AG09319 (cell line): ENCODE results near the gene KIAA1755.

Experiments
- DNase-seq: peaks from one replicate; pipeline ENCODE4 v3.0.0-alpha.2; 2010; ENCODE audit warnings: low read depth; ENCODE audit errors: extremely low read depth
- TF ChIP-seq, protein P1 (sequence below): IDR thresholded peaks from 2 replicates; pipeline ENCODE4 v1.5.1; 2011; ENCODE audit warnings: low read depth, mild to moderate bottlenecking, inconsistent platforms, low read length, moderate library complexity

The KIAA1755 gene

GRCh38 chr20:38260378-38261053 lies at the start of gene KIAA1755:
Gene KIAA1755, minus strand, starts transcription at chr20:38260735. Its CDS starts 235 bp downstream, at chr20:38260500.
- DNase-seq = no peak
- TF ChIP-seq, protein P1, sequence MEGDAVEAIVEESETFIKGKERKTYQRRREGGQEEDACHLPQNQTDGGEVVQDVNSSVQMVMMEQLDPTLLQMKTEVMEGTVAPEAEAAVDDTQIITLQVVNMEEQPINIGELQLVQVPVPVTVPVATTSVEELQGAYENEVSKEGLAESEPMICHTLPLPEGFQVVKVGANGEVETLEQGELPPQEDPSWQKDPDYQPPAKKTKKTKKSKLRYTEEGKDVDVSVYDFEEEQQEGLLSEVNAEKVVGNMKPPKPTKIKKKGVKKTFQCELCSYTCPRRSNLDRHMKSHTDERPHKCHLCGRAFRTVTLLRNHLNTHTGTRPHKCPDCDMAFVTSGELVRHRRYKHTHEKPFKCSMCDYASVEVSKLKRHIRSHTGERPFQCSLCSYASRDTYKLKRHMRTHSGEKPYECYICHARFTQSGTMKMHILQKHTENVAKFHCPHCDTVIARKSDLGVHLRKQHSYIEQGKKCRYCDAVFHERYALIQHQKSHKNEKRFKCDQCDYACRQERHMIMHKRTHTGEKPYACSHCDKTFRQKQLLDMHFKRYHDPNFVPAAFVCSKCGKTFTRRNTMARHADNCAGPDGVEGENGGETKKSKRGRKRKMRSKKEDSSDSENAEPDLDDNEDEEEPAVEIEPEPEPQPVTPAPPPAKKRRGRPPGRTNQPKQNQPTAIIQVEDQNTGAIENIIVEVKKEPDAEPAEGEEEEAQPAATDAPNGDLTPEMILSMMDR = no peak

- no peak for DNase-seq
- TF ChIP-seq, protein P1 = no peak
Measured at GRCh38 chr20:38308447-38308846, 47.9 kb upstream of the KIAA1755 start.

- TF ChIP-seq, protein P1 = no peak
- no peak for DNase-seq
Measured at GRCh38 chr20:38308047-38308438, 47.5 kb upstream of the KIAA1755 start.

DNA sequence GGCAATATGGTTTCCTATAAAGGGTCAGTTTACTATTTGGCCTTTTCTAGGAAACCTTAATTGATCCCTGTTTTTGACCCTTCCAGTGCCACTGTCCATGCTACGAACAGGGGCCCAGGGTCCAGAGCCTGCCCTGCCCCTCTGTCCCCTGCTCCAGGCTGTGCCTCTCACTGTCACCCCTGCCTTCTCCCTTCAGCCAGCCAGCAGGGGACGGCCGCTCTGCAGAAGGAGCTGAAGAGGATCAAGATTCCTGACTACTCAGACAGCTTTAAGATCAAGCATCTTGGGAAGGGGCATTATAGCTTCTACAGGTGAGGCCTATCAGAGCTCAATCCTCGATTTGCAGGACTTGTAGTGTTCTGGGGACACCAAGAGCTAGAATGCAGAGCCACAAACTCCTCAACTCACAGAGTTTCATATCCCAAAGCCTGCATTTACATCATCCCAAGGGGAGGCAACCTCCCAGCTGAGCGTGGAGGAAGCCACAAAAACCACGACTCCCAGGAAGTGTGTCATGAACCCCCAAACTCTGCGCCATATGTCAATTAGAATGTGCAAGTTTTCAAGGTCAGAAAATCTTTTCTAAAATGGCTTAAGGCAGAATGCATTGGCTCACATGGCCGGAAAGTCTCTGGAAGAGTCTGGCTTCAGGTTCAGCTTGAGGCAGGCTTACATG lies 47.0 kb upstream of the KIAA1755 start:
- TF ChIP-seq, protein P1 = no peak
- no peak for DNase-seq

DNA sequence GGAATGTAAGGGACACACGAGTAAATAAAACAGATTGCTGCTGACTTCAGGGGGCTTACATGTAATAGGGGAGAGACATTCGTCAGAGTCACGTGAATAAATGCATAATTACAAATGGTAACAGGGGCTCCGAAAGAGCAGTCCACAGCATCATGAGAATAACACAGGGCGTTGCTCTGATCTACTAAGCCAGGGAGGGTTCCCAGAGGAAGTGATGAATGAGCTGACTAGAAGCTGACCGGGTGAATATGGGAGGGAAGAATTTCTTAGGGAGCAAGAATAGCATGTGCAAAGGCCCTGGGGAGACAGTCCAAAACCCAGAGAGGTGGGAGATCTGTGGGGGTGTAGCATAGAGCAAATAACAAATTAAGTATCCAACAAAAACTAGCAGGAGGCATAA lies 45.8 kb upstream of the KIAA1755 start:
- DNase-seq = no peak
- TF ChIP-seq, protein P1 = no peak

DNA sequence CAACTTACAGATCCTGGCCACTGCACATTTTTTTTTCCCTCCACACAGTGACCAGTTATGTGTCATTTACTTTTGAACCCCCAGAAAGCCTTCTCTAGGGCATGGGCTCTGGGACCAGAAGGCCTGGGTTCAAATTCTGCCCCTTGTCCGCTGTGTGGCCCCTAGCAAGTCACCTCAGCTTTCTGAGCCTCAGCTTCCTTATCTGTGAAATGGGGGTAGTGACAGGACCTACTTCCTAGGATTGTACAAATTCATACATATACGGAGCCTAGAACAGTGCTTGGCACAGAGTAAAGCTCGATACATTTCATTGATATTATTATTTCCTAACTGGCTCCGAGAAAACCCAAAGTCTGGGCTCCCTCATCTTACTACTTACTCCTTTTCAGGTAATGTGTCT lies 45.0 kb upstream of the KIAA1755 start:
- TF ChIP-seq, protein P1 = no peak
- DNase-seq = no peak

- DNase-seq = no peak
- TF ChIP-seq, protein P1 = peak; percentile 63
Measured at GRCh38 chr20:38304845-38305447, 44.4 kb upstream of the KIAA1755 start.
